Subcutaneous adipose tissue (tissue), 4 donors: ENCODE results near the gene JMJD1C. TPM values are rescaled to one million over a fixed set of nuclear protein-coding genes. Genes with fewer than 3 reads are reported as not detected.

Source experiments
- total RNA-seq, 4 donors: library from RNA; depleted of rRNA; stranded (reverse); fragments of >200 nt; gene quantifications; one replicate each; pipeline ENCODE4 v1.1.0, GENCODE V29; 2016
- TF ChIP-seq, protein P1 (sequence below): fragments of 450-650 bp; IDR thresholded peaks from one replicate; pipeline ENCODE4 v1.5.1; 2016; ENCODE audit warnings: low read depth, mild to moderate bottlenecking, control low read depth, antibody characterized with exemption, moderate library complexity

Gene JMJD1C
- total RNA-seq, 4 donors from 2014 or later: 106 to 178 (median 171) TPM

DNA sequence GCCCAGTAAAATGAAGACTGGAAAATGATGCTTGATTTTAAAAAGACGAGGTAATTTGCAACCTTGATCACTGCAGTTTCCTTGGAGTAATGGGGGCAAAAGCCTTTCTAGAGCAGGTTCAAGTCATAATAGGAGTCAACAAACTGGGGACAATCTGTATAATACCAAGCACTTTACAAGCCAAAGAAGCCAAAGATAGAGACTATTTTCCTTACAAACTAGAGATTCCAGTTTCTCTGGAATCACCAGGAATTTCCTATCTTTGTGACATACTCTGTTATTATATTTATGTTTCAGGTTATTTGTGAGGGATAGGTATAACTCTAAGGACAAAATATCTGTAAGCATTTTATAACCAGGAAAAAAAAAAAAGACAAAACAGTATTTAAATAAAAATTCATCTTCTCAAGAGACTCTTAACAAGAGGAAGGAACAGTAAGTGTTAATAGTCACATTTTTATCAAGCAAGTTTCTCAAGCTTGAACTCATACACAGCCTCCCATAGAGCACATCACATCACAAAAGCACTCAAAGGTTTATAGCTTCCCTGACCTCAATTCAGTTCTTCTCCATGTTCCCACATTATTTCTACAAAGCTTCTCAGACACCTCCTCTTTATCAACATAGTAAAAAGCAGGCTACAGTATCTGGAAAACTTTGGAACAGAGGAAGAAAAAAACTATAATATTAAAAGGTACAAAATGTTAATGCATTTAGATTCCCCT lies 18.9 kb downstream of the JMJD1C start:
- TF ChIP-seq, protein P1, sequence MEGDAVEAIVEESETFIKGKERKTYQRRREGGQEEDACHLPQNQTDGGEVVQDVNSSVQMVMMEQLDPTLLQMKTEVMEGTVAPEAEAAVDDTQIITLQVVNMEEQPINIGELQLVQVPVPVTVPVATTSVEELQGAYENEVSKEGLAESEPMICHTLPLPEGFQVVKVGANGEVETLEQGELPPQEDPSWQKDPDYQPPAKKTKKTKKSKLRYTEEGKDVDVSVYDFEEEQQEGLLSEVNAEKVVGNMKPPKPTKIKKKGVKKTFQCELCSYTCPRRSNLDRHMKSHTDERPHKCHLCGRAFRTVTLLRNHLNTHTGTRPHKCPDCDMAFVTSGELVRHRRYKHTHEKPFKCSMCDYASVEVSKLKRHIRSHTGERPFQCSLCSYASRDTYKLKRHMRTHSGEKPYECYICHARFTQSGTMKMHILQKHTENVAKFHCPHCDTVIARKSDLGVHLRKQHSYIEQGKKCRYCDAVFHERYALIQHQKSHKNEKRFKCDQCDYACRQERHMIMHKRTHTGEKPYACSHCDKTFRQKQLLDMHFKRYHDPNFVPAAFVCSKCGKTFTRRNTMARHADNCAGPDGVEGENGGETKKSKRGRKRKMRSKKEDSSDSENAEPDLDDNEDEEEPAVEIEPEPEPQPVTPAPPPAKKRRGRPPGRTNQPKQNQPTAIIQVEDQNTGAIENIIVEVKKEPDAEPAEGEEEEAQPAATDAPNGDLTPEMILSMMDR: no peak

DNA sequence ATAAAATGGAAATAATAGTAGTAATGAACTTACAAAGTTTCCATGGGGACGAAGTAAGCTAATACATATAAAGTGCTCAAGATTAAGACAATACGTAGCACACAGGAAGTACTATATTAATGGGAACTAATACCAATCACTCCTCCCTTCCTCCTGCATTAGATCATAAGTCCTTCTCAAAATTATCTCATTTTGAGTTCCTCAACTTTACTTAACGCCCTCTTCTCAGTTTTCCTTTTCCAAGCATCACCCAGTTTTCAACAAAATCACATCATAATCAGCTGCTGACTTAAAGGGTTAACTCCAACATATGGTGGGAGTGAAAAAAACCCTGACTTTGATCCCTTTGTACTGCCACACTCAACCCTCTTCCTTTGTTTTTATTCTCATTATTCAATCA lies 24.4 kb downstream of the JMJD1C start:
- TF ChIP-seq, protein P1: no peak

DNA sequence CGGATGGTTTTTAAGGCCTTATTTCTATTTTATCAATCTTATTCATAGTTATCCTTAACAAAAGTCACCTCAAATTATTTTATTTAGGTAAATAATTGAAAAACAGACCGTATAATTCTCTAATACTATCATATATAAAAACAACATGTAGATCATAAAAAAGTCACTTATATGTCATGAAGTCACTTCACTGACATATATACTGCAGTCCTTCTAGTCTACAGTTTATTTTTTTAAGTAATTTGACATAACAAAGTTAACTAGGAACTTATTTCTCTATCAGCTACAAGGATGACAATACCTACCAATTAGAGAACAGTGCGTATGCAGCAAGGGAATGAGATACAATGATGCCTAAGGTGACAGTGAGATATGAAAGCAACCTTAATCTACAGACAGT lies 26.2 kb downstream of the JMJD1C start:
- TF ChIP-seq, protein P1: no peak

DNA sequence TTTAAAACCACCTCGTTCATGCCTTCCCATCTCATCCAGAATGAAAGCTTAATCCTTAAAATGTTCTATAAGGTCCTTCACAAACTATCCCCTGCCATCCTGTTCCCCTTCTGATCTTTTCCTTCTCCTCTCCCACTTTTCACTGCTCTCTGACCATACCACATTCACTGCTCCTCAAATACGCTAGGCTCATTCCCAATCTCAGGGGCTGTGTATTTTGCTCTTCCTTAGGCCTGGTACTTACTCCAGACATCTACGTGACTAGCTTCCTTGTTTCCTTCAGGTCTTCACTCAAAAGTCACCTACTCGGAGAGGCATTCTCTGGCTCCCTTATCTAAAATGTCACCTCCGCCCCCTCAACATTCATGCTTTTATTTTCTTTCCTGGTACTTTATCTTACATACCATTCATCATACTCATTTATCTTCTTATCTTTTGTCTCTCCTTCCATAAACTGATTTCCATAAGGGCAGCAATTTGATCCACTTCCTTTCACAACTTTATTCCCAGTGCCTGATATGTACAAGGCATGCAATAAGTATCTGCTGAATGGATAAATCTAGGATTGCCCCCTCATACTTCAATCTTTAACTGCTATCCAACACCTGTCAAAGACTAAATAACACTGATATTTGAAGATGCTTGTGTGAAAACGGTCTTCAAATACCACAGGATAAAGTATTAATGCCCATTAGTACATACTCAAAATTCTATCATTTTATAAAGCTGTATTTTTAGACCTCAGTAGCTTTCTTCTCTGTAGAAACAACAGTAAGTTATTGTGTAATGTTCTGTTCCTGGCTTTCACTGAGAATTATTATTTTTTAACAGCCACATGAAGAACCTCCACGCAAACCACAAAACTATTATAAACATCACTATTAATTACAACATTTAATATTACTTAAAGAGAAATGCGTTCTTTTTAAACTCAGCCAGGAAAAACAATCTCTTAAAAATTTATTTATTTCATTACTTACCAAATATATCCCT lies 27.0 kb downstream of the JMJD1C start:
- TF ChIP-seq, protein P1: no peak

DNA sequence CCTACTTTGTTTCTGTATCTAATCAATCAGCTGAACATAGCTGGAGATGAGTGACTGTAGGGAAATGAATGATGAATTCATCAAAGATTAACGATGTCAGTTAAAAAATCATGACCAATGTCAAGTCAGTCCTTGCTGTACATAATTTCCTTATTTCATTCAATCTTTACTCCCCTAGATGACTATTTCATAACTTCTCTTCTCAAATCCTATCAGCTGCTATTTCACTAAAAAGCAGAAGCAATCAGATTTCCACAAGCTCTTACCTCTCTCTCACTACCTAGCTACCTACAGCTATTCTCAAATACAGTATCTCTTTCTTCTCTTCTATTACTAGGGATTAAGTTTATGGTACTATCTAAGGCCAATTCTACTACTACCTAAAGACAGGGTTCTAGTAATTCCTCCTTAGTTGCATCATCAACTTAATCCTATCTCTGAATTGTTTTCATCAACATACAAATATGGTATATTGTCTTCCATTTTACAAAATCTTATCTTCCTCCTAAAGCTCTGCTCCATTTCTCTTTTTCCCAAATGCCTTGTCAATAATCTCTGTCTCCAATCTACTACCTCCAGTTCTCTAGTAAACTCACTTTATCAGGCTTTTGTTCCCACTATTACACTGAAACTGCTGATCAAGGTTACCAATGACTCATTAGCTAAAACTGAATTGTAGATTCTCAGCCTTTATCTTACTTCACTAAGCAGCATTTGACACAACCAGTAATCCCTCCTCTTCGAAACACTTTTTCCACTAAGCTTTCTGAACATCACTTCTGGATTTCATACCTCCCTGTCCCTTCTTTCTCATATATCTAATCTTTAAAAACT lies 28.4 kb downstream of the JMJD1C start:
- TF ChIP-seq, protein P1: no peak

DNA sequence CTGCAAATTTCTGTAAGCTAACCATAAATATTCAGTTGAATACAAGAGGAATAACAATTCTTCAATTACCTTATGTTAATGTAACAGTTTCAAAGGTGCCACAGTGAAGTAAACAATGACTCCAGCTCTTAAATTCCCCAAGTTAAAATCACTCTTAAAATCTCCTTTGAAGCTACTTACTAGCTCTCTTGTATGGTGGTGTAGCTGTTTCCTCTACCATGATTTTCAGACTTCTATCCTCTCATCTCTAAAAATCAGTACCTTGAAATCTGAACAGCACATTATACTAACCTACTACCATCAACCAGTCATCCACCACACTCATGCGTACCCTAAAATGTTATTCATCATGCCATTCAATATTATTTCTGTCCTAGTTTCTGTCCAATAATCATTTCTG lies 29.6 kb downstream of the JMJD1C start:
- TF ChIP-seq, protein P1: no peak
